Adrenal gland (tissue), 12 donors: ENCODE data around the gene GPR75. TPM values are rescaled to one million over a fixed set of nuclear protein-coding genes. Genes with fewer than 3 reads are reported as not detected.

Experiments used
- DNase-seq, 7 donors: peaks; one replicate each; pipeline ENCODE4 v3.0.0-alpha.2; 2019 to 2020
- H3K27ac ChIP-seq, 5 donors: fragments of 200-600 bp; sonication (generic) in 4 of 5; 1 replicate in 3 of 5; 2 replicates in 2 of 5; pipeline versions ENCODE4 v1.5.1 to v1.8.0; 2016 to 2020; ENCODE audit warnings: mild to moderate bottlenecking in 1 of 5
- H3K27me3 ChIP-seq: fragments of 200-600 bp; 2 replicates; pipeline ENCODE4 v1.8.0; 2021
- H3K36me3 ChIP-seq, 2 donors: fragments of 200-600 bp; replicated peaks in 1 of 2; 1 replicate in 1 of 2; 2 replicates in 1 of 2; pipeline versions ENCODE4 v1.5.1 to v1.8.0; 2018 to 2022
- H3K4me1 ChIP-seq, 2 donors: fragments of 200-600 bp; replicated peaks in 1 of 2; 1 replicate in 1 of 2; 2 replicates in 1 of 2; pipeline versions ENCODE4 v1.5.1 to v1.8.0; 2018 to 2021
- H3K4me3 ChIP-seq, 4 donors: fragments of 200-600 bp; sonication (generic) in 3 of 4; one replicate each; pipeline ENCODE4 v1.5.1; 2016 to 2018
- H3K9me3 ChIP-seq, 3 donors: fragments of 200-600 bp; sonication (generic) in 1 of 3; replicated peaks in 1 of 3; 1 replicate in 2 of 3; 2 replicates in 1 of 3; pipeline versions ENCODE4 v1.5.1 to v1.8.0; 2016 to 2021
- POLR2A ChIP-seq, 2 donors: fragments of 450-650 bp; IDR thresholded peaks; one replicate each; pipeline ENCODE4 v1.6.1; 2017; ENCODE audit warnings: antibody characterized with exemption in 2 of 2, mild to moderate bottlenecking in 2 of 2, moderate library complexity in 1 of 2
- WGBS, 4 donors: extraction: QIAGEN DNeasy Blood & Tissue Kit in 2 of 4; methylation state at CpG; one replicate each; pipeline versions ENCODE4 v1.1.5 to v1.1.7; 2013 to 2017; 5-methylcytosine and 5-hydroxymethylcytosine counted together
- intact Hi-C, 2 donors: fragments of 100-400 bp; cut with DNase I; formaldehyde crosslinking; loops; one replicate each; pipeline versions ENCODE4 v1.14.1 to v1.15.0; 2022 to 2023
- polyA plus RNA-seq, 3 donors: library from polyadenylated mRNA; stranded (reverse); fragments of 200-250 nt in 2 of 3; fragments of 350-450 nt in 1 of 3; fragmentation: Illumina TruSeq in 1 of 3; extraction: RNeasy Lipid Tissue Mini Kit (QIAGEN cat#74804) in 1 of 3; gene quantifications; one replicate each; pipeline ENCODE4 v1.2.3, GENCODE V29; 2013 to 2014
- total RNA-seq, 9 donors: library from RNA; depleted of rRNA in 4 of 9; stranded (reverse); fragments of >200 nt in 4 of 9; fragments of 120-200 nt in 1 of 9; fragmentation: NEBNext Ultra II Directional in 1 of 9; extraction: Animal tissue kit (Norgen Biotek cat#: 25700) in 1 of 9; gene quantifications; one replicate each; pipeline versions ENCODE4 v1.1.0 to v1.2.4, GENCODE V29; 2013 to 2023
- TF ChIP-seq, protein P1 (sequence below), 6 experiments: fragments of 450-650 bp in 4 of 6; fragments of 200-600 bp in 2 of 6; sonication (generic) in 1 of 6; IDR thresholded peaks; 1 replicate in 5 of 6; 2 replicates in 1 of 6; pipeline versions ENCODE4 v1.5.1 to v1.8.0; 2016 to 2021; ENCODE audit warnings: antibody characterized with exemption in 6 of 6, mild to moderate bottlenecking in 2 of 6, moderate library complexity in 1 of 6
- donor health status: healthy with polysubstance abuse.
- donor health status: Bipolar disorder and iron deficiency.
- donor health status: DM: yes; HTN: yes; CAD: no.
- donor health status: DM: no; HTN: no; CAD: no.
- donor health status: DM: no; HTN: no; CAD: no.
- donor health status: DM: yes; HTN: yes; CAD: no.

Gene GPR75
- total and polyA plus RNA-seq, 12 donors = 0.47 to 9.0 (median 4.0) TPM

GRCh38 chr2:53884883-53885282 lies 25.1 kb upstream of the GPR75 start:
- no peak for DNase-seq
- 89 to 100% (median 95%) methylated on average over 1 of the region's 1 CpG for WGBS, 4 donors
- H3K9me3 ChIP-seq = no peaks in the 10 kb centered on the region
- no peaks in the 10 kb centered on the region for H3K27me3 ChIP-seq
- H3K36me3 ChIP-seq = peaks cover 0 to 50% of the 10 kb centered on the region in 2 donors
- TF ChIP-seq, protein P1, sequence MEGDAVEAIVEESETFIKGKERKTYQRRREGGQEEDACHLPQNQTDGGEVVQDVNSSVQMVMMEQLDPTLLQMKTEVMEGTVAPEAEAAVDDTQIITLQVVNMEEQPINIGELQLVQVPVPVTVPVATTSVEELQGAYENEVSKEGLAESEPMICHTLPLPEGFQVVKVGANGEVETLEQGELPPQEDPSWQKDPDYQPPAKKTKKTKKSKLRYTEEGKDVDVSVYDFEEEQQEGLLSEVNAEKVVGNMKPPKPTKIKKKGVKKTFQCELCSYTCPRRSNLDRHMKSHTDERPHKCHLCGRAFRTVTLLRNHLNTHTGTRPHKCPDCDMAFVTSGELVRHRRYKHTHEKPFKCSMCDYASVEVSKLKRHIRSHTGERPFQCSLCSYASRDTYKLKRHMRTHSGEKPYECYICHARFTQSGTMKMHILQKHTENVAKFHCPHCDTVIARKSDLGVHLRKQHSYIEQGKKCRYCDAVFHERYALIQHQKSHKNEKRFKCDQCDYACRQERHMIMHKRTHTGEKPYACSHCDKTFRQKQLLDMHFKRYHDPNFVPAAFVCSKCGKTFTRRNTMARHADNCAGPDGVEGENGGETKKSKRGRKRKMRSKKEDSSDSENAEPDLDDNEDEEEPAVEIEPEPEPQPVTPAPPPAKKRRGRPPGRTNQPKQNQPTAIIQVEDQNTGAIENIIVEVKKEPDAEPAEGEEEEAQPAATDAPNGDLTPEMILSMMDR (IDR thresholded peaks at IDR 0.05) = no peak
- no peak for TF ChIP-seq POLR2A (IDR thresholded peaks at IDR 0.05)
- H3K4me1 ChIP-seq = no peaks in the 10 kb centered on the region
- no peak overlapping the region for H3K4me3 ChIP-seq
- no peak overlapping the region for H3K27ac ChIP-seq
- intact Hi-C loops = no loop called here

DNA sequence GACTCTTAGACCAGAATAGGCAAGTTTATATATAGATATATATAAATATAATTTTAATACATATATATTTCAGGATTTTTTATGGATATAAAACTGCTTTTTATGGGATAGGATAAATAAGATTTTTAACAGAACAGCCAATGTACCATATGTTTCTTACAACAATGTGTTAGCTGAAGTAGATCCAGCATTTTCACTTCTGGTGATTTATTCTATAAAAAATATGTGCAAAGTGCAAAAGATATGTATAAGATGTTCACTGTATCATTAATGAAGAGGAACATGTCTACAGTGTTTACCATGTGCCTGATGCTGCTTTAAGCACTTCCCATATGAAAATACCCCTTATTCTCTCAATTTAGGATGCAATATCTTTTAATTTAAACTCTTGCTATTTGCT lies 22.2 kb upstream of the GPR75 start:
- Histone ChIP-seq H3K27me3 (no peaks in the 10 kb centered on the region), H3K4me1 (peaks cover 5 to 24% of the 10 kb centered on the region in 2 donors), H3K36me3 (peaks cover 0 to 24% of the 10 kb centered on the region in 2 donors), H3K9me3 (no peaks in the 10 kb centered on the region), H3K4me3 (no peak overlapping the region), H3K27ac (no peak overlapping the region)
- TF ChIP-seq, protein P1 (IDR thresholded peaks at IDR 0.05) = no peak
- no peak for TF ChIP-seq POLR2A (IDR thresholded peaks at IDR 0.05)
- no peak for DNase-seq
- intact Hi-C loops = no loop called here

DNA sequence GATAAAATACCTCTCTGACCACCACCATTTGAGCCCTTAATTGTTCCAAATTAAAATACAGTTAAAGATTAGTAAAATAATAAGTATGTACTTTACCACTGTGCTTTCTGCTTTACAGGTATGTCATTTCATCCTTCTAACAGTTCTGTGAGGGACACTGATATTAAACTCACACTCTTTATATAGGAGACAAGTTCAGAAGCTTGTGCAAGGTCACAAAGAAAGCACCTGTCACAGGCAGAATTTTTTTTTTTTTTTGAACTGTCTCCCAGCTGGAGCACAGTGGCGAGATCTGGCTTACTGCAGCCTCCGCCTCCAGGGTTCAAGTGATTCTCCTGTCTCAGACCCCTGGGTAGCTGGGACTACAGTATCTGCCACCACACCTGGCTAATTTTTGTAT lies 21.6 kb upstream of the GPR75 start:
- intact Hi-C loops = no loop called here
- no peak for TF ChIP-seq POLR2A (IDR thresholded peaks at IDR 0.05)
- TF ChIP-seq, protein P1 (IDR thresholded peaks at IDR 0.05) = no peak
- DNase-seq = no peak
- H3K36me3 ChIP-seq = peaks cover 0 to 17% of the 10 kb centered on the region in 2 donors
- WGBS, 4 donors = 89 to 97% (median 94%) methylated on average over 2 of the region's 2 CpGs
- no peak overlapping the region for H3K27ac ChIP-seq
- H3K27me3 ChIP-seq = no peaks in the 10 kb centered on the region
- H3K4me1 ChIP-seq = peaks cover 8 to 28% of the 10 kb centered on the region in 2 donors
- no peak overlapping the region for H3K4me3 ChIP-seq
- H3K9me3 ChIP-seq = no peaks in the 10 kb centered on the region

DNA sequence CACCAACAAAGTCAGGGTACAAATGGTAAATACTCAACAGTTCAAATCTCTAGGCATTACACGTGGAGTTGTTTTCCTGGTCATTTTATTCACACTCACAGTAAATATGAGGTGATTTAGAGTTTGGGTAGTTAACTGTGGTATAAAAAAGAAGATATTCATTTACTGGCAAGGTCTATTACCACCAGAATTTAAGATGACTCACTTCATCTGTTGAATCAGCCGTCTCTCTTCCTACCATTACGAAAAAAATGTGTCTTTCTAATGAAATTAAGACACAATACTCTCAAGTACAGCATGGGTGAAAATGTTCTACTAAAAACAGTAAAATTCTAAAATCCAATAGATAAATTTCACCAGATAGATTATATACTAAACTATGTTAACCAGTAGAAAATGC lies 21.0 kb upstream of the GPR75 start:
- TF ChIP-seq POLR2A (IDR thresholded peaks at IDR 0.05) = no peak
- TF ChIP-seq, protein P1 (IDR thresholded peaks at IDR 0.05) = no peak
- Histone ChIP-seq H3K9me3 (no peaks in the 10 kb centered on the region), H3K27ac (peak overlapping the region in 1 of 5 donors; percentile 43), H3K36me3 (peaks cover 0 to 15% of the 10 kb centered on the region in 2 donors), H3K4me3 (no peak overlapping the region), H3K27me3 (no peaks in the 10 kb centered on the region), H3K4me1 (peaks cover 8 to 28% of the 10 kb centered on the region in 2 donors)
- 54 to 69% (median 63%) methylated on average over 3 of the region's 3 CpGs for WGBS, 4 donors
- intact Hi-C loops = no loop called here
- DNase-seq = no peak
